ENCODE measurements around the gene OLIG1. TPM values are rescaled to one million over a fixed set of nuclear protein-coding genes. Genes with fewer than 3 reads are reported as not detected.

The OLIG1 gene
- total RNA-seq, 2 donors from 2014 or later = 0.48 TPM; not detected in 1

DNA sequence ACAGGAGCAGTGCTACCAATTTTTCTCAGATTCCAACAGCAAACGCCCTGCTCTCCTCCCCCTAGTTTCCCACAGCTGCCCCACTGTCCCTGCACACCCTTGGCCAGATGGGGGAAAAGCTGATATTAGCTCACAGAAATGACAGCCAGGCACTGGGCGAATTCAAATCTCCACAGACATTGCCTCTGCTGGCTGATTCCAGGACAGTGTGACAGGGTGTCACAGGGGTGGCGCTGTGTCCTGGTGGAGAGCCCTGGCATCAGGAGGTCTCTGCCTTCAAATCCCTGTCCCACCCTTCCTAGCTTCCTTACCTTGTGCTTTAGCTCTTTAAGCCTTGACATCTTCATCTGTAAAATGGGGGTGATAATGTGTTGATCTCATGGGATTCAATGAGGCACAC is 10.4 kb downstream of the OLIG1 start:
- DNase-seq = no peak
- Histone ChIP-seq H3K9me3 (ENCODE audit: control insufficient read depth, low read length) (no peaks in the 10 kb centered on the region), H3K36me3 (ENCODE audit: control insufficient read depth, insufficient read depth, low read length) (no peaks in the 10 kb centered on the region), H3K9ac (ENCODE audit: extremely low read depth, low read length, poor library complexity, severe bottlenecking) (no peak overlapping the region), H3K4me1 (ENCODE audit: control insufficient read depth, insufficient read depth, low read length) (peaks cover 10% of the 10 kb centered on the region), H3K27me3 (ENCODE audit: control insufficient read depth, insufficient read depth, low read length, poor library complexity, severe bottlenecking) (no peaks in the 10 kb centered on the region), H3K27ac (ENCODE audit: low read depth, low read length) (no peak overlapping the region), H3K4me3 (ENCODE audit: low read length) (no peak overlapping the region)
- Mint-ChIP-seq H3K36me3 (ENCODE audit: low read depth) (no peaks in the 10 kb centered on the region), H3K27me3 (ENCODE audit: insufficient read depth) (peaks cover 15% of the 10 kb centered on the region), H3K4me3 (no peak overlapping the region), H3K9me3 (no peaks in the 10 kb centered on the region), H3K27ac (peak overlapping the region; percentile 48), H3K4me1 (peaks cover 15% of the 10 kb centered on the region)
- TF ChIP-seq, protein P1, sequence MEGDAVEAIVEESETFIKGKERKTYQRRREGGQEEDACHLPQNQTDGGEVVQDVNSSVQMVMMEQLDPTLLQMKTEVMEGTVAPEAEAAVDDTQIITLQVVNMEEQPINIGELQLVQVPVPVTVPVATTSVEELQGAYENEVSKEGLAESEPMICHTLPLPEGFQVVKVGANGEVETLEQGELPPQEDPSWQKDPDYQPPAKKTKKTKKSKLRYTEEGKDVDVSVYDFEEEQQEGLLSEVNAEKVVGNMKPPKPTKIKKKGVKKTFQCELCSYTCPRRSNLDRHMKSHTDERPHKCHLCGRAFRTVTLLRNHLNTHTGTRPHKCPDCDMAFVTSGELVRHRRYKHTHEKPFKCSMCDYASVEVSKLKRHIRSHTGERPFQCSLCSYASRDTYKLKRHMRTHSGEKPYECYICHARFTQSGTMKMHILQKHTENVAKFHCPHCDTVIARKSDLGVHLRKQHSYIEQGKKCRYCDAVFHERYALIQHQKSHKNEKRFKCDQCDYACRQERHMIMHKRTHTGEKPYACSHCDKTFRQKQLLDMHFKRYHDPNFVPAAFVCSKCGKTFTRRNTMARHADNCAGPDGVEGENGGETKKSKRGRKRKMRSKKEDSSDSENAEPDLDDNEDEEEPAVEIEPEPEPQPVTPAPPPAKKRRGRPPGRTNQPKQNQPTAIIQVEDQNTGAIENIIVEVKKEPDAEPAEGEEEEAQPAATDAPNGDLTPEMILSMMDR (conservative IDR thresholded peaks at IDR 0.05) = no peak
- 91 to 94% methylated on average over 2 to 3 of the region's 3 CpGs for WGBS, 2 experiments (ENCODE audit: insufficient coverage in 1 of 2, insufficient read length in 1 of 2)

GRCh38 chr21:33080776-33081175 is 10.8 kb downstream of the OLIG1 start:
- TF ChIP-seq, protein P1 (conservative IDR thresholded peaks at IDR 0.05) = no peak
- H3K4me3 ChIP-seq (ENCODE audit: low read length) = no peak overlapping the region
- Mint-ChIP-seq H3K27me3 (ENCODE audit: insufficient read depth) (peaks cover 15% of the 10 kb centered on the region), H3K27ac (no peak overlapping the region), H3K9me3 (no peaks in the 10 kb centered on the region), H3K4me3 (no peak overlapping the region), H3K36me3 (ENCODE audit: low read depth) (no peaks in the 10 kb centered on the region), H3K4me1 (peaks cover 11% of the 10 kb centered on the region)
- WGBS, 2 experiments (ENCODE audit: insufficient coverage in 1 of 2, insufficient read length in 1 of 2) = 87 to 89% methylated on average over 2 to 3 of the region's 3 CpGs
- H3K9me3 ChIP-seq (ENCODE audit: control insufficient read depth, low read length) = no peaks in the 10 kb centered on the region
- DNase-seq = no peak
- H3K4me1 ChIP-seq (ENCODE audit: control insufficient read depth, insufficient read depth, low read length) = peaks cover 6% of the 10 kb centered on the region
- H3K36me3 ChIP-seq (ENCODE audit: control insufficient read depth, insufficient read depth, low read length) = no peaks in the 10 kb centered on the region
- no peaks in the 10 kb centered on the region for H3K27me3 ChIP-seq (ENCODE audit: control insufficient read depth, insufficient read depth, low read length, poor library complexity, severe bottlenecking)
- no peak overlapping the region for H3K27ac ChIP-seq (ENCODE audit: low read depth, low read length)
- H3K9ac ChIP-seq (ENCODE audit: extremely low read depth, low read length, poor library complexity, severe bottlenecking) = no peak overlapping the region

GRCh38 chr21:33088384-33088783 is 18.4 kb downstream of the OLIG1 start:
- no peak overlapping the region for H3K4me3 Mint-ChIP-seq
- no peaks in the 10 kb centered on the region for H3K27me3 ChIP-seq (ENCODE audit: control insufficient read depth, insufficient read depth, low read length, poor library complexity, severe bottlenecking)
- H3K27ac ChIP-seq (ENCODE audit: low read depth, low read length) = no peak overlapping the region
- no peak overlapping the region for H3K4me3 ChIP-seq (ENCODE audit: low read length)
- peaks cover 5% of the 10 kb centered on the region for H3K27me3 Mint-ChIP-seq (ENCODE audit: insufficient read depth)
- no peak for DNase-seq
- no peaks in the 10 kb centered on the region for H3K36me3 ChIP-seq (ENCODE audit: control insufficient read depth, insufficient read depth, low read length)
- H3K9ac ChIP-seq (ENCODE audit: extremely low read depth, low read length, poor library complexity, severe bottlenecking) = no peak overlapping the region
- TF ChIP-seq, protein P1 (conservative IDR thresholded peaks at IDR 0.05) = no peak
- WGBS, 2 experiments (ENCODE audit: insufficient coverage in 1 of 2, insufficient read length in 1 of 2) = 83 to 88% methylated on average over 1 to 5 of the region's 5 CpGs
- H3K9me3 Mint-ChIP-seq = no peaks in the 10 kb centered on the region
- peaks cover 11% of the 10 kb centered on the region for H3K4me1 Mint-ChIP-seq
- no peaks in the 10 kb centered on the region for H3K9me3 ChIP-seq (ENCODE audit: control insufficient read depth, low read length)
- no peaks in the 10 kb centered on the region for H3K4me1 ChIP-seq (ENCODE audit: control insufficient read depth, insufficient read depth, low read length)
- H3K36me3 Mint-ChIP-seq (ENCODE audit: low read depth) = no peaks in the 10 kb centered on the region
- no peak overlapping the region for H3K27ac Mint-ChIP-seq
